CD14-positive monocyte (primary cell): ENCODE data around the gene IFFO2. TPM values are rescaled to one million over a fixed set of nuclear protein-coding genes. Genes with fewer than 3 reads are reported as not detected.

Experiments used
- DNase-seq, 3 donors: peaks; one replicate each; pipeline ENCODE4 v3.0.0-alpha.2; 2011 to 2022
- H2AFZ ChIP-seq: 2 replicates; pipeline ENCODE4 v1.6.0; 2012; ENCODE audit warnings: mild to moderate bottlenecking, low read depth, low read length, inconsistent platforms; ENCODE audit not compliant: insufficient read depth, poor library complexity, severe bottlenecking
- H3K27ac ChIP-seq, 2 donors: 1 replicate in 1 of 2; 2 replicates in 1 of 2; pipeline ENCODE4 v1.5.1; 2012 to 2013; ENCODE audit warnings: low read length in 2 of 2, control low read depth in 1 of 2, inconsistent platforms in 1 of 2, low read depth in 1 of 2, mild to moderate bottlenecking in 1 of 2
- H3K27me3 ChIP-seq, 2 donors: one replicate each; pipeline versions ENCODE4 v1.6.0 to v1.6.1; 2011 to 2013; ENCODE audit warnings: low read length in 2 of 2; ENCODE audit not compliant: control insufficient read depth in 2 of 2, insufficient read depth in 2 of 2
- H3K36me3 ChIP-seq, 2 donors: replicated peaks in 1 of 2; 1 replicate in 1 of 2; 2 replicates in 1 of 2; pipeline versions ENCODE4 v1.5.1 to v1.6.1; 2012 to 2013; ENCODE audit warnings: low read length in 2 of 2, control low read depth in 1 of 2, inconsistent platforms in 1 of 2, mild to moderate bottlenecking in 1 of 2; ENCODE audit not compliant: insufficient read depth in 2 of 2, control insufficient read depth in 1 of 2
- H3K4me1 ChIP-seq, 2 donors: 1 replicate in 1 of 2; 2 replicates in 1 of 2; pipeline versions ENCODE4 v1.5.1 to v1.6.1; 2012 to 2013; ENCODE audit warnings: low read length in 2 of 2, control low read depth in 1 of 2, inconsistent platforms in 1 of 2, mild to moderate bottlenecking in 1 of 2, moderate library complexity in 1 of 2; ENCODE audit not compliant: insufficient read depth in 2 of 2, control insufficient read depth in 1 of 2
- H3K4me2 ChIP-seq: replicated peaks from 2 replicates; pipeline ENCODE3; 2012; ENCODE audit warnings: low read length, moderate library complexity, mild to moderate bottlenecking; ENCODE audit not compliant: poor library complexity, severe bottlenecking; ENCODE audit errors: extremely low read depth
- H3K4me3 ChIP-seq, 3 experiments: fragments of 200-600 bp in 1 of 3; sonication (generic) in 1 of 3; replicated peaks in 1 of 3; 1 replicate in 2 of 3; 2 replicates in 1 of 3; pipeline ENCODE4 v1.5.1; 2011 to 2013; ENCODE audit warnings: low read length in 3 of 3, mild to moderate bottlenecking in 3 of 3, control low read depth in 2 of 3, low read depth in 2 of 3, inconsistent platforms in 1 of 3, moderate library complexity in 1 of 3
- H3K79me2 ChIP-seq: 2 replicates; pipeline ENCODE4 v1.6.0; 2012; ENCODE audit warnings: mild to moderate bottlenecking, control low read depth, inconsistent platforms, low read length, moderate library complexity; ENCODE audit not compliant: insufficient read depth
- H3K9ac ChIP-seq: 2 replicates; pipeline ENCODE4 v1.6.0; 2017; ENCODE audit warnings: low read length, mild to moderate bottlenecking; ENCODE audit not compliant: insufficient read depth, poor library complexity, severe bottlenecking
- H3K9me3 ChIP-seq, 2 donors: replicated peaks in 1 of 2; 1 replicate in 1 of 2; 2 replicates in 1 of 2; pipeline versions ENCODE4 v1.5.1 to v1.6.1; 2012 to 2013; ENCODE audit warnings: low read length in 2 of 2, control low read depth in 1 of 2; ENCODE audit not compliant: control insufficient read depth in 1 of 2, insufficient read depth in 1 of 2
- H4K20me1 ChIP-seq: 2 replicates; pipeline ENCODE4 v1.6.0; 2012; ENCODE audit warnings: mild to moderate bottlenecking, low read length, control low read depth, moderate library complexity; ENCODE audit not compliant: insufficient read depth
- H3K27ac Mint-ChIP-seq, 7 donors: one replicate each; pipeline ENCODE4 v1.8.0; 2020; ENCODE audit warnings: mild to moderate bottlenecking in 7 of 7, mixed read lengths in 7 of 7, moderate library complexity in 6 of 7, inconsistent platforms in 2 of 7
- H3K27me3 Mint-ChIP-seq, 3 donors: one replicate each; pipeline ENCODE4 v1.8.0; 2021 to 2022; ENCODE audit warnings: low read depth in 3 of 3, mild to moderate bottlenecking in 3 of 3, mixed read lengths in 3 of 3, moderate library complexity in 3 of 3, inconsistent platforms in 1 of 3
- H3K36me3 Mint-ChIP-seq, 2 donors: one replicate each; pipeline ENCODE4 v1.8.0; 2020; ENCODE audit warnings: mixed read lengths in 2 of 2, inconsistent platforms in 1 of 2, mild to moderate bottlenecking in 1 of 2
- H3K4me1 Mint-ChIP-seq: one replicate; pipeline ENCODE4 v1.8.0; 2020; ENCODE audit warnings: mild to moderate bottlenecking, mixed read lengths
- H3K4me3 Mint-ChIP-seq, 2 donors: one replicate each; pipeline ENCODE4 v1.8.0; 2020; ENCODE audit warnings: mild to moderate bottlenecking in 2 of 2, mixed read lengths in 2 of 2, moderate library complexity in 1 of 2
- H3K9me3 Mint-ChIP-seq, 7 donors: one replicate each; pipeline ENCODE4 v1.8.0; 2020 to 2022; ENCODE audit warnings: mixed read lengths in 7 of 7, mild to moderate bottlenecking in 6 of 7, moderate library complexity in 6 of 7, inconsistent platforms in 2 of 7
- WGBS: methylation state at CpG from one replicate; pipeline ENCODE4 v1.1.5; 2013; ENCODE audit warnings: missing lambda C conversion rate; ENCODE audit not compliant: insufficient coverage; 5-methylcytosine and 5-hydroxymethylcytosine counted together
- intact Hi-C, 2 donors: fragments of 100-400 bp; cut with micrococcal nuclease; formaldehyde crosslinking; loops; one replicate each; pipeline versions ENCODE4 v1.15.0 to v1.15.1; 2023
- polyA plus RNA-seq, 3 donors: library from polyadenylated mRNA; depleted of rRNA in 1 of 3; unstranded in 2 of 3; stranded (reverse) in 1 of 3; fragments of 300-500 nt in 2 of 3; fragments of >200 nt in 1 of 3; fragmentation: Illumina TruSeq in 2 of 3; gene quantifications; 1 replicate in 2 of 3; 2 replicates in 1 of 3; pipeline ENCODE4 v1.2.3, GENCODE V29; 2012 to 2021
- TF ChIP-seq, protein P1 (sequence below): fragments of 200-600 bp; IDR thresholded peaks from one replicate; pipeline ENCODE4 v1.8.0; 2022; ENCODE audit warnings: antibody characterized with exemption, mild to moderate bottlenecking

The IFFO2 gene
- polyA plus RNA-seq, 3 donors: 0.78 to 17.5 (median 0.94) TPM

DNA sequence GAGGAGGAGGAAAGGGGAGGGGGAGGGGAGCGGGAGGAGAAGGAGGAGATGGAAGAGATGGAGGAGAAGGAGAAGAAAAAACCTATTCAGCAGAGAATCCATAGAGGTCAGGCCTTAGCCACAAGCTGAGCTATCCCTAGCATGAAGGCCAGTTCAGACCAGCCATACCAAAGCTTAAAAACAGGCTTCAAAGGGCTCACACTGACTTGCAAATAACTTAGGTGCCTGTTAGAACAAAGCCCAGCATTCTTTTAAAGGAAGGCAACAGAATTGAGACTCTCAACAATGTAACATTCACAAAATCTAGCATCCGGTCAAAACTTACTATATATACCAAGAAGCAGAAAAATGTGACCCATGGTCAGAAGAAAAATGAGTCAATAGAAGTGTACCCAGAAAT is 43.6 kb upstream of the IFFO2 start:
- H3K27me3 ChIP-seq: no peaks in the 10 kb centered on the region
- WGBS: no CpG with 5 or more reads among the region's 2 CpGs
- H3K27ac ChIP-seq: no peak overlapping the region
- Mint-ChIP-seq H3K27ac (no peak overlapping the region), H3K4me3 (no peak overlapping the region), H3K9me3 (peaks cover 9 to 24% (median 16%) of the 10 kb centered on the region in 7 donors), H3K4me1 (no peaks in the 10 kb centered on the region), H3K36me3 (no peaks in the 10 kb centered on the region), H3K27me3 (peaks cover 4 to 21% (median 10%) of the 10 kb centered on the region in 3 donors)
- H4K20me1 ChIP-seq: no peaks in the 10 kb centered on the region
- intact Hi-C loops: no loop called here
- no peak overlapping the region for H2AFZ ChIP-seq
- H3K4me1 ChIP-seq: no peaks in the 10 kb centered on the region
- no peak overlapping the region for H3K9ac ChIP-seq
- peaks cover 4 to 6% of the 10 kb centered on the region in 2 donors for H3K9me3 ChIP-seq
- no peaks in the 10 kb centered on the region for H3K36me3 ChIP-seq
- H3K4me2 ChIP-seq: no peak overlapping the region
- H3K79me2 ChIP-seq: no peaks in the 10 kb centered on the region
- no peak overlapping the region for H3K4me3 ChIP-seq
- TF ChIP-seq, protein P1, sequence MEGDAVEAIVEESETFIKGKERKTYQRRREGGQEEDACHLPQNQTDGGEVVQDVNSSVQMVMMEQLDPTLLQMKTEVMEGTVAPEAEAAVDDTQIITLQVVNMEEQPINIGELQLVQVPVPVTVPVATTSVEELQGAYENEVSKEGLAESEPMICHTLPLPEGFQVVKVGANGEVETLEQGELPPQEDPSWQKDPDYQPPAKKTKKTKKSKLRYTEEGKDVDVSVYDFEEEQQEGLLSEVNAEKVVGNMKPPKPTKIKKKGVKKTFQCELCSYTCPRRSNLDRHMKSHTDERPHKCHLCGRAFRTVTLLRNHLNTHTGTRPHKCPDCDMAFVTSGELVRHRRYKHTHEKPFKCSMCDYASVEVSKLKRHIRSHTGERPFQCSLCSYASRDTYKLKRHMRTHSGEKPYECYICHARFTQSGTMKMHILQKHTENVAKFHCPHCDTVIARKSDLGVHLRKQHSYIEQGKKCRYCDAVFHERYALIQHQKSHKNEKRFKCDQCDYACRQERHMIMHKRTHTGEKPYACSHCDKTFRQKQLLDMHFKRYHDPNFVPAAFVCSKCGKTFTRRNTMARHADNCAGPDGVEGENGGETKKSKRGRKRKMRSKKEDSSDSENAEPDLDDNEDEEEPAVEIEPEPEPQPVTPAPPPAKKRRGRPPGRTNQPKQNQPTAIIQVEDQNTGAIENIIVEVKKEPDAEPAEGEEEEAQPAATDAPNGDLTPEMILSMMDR: no peak
- DNase-seq: no peak

- 80% methylated on average over 1 of the region's 2 CpGs for WGBS
- H3K27me3 Mint-ChIP-seq: peaks cover 8 to 18% (median 10%) of the 10 kb centered on the region in 3 donors
- TF ChIP-seq, protein P1: no peak
Measured at GRCh38 chr1:18999359-18999758, 42.9 kb upstream of the IFFO2 start.

More at GRCh38 chr1:18999359-18999758, 42.9 kb upstream of the IFFO2 start:
- H3K36me3 ChIP-seq: no peaks in the 10 kb centered on the region
- peaks cover 4 to 6% of the 10 kb centered on the region in 2 donors for H3K9me3 ChIP-seq
- Mint-ChIP-seq H3K4me1 (no peaks in the 10 kb centered on the region), H3K27ac (no peak overlapping the region), H3K9me3 (peaks cover 9 to 24% (median 16%) of the 10 kb centered on the region in 7 donors), H3K4me3 (no peak overlapping the region), H3K36me3 (no peaks in the 10 kb centered on the region)
- H3K27ac ChIP-seq: no peak overlapping the region
- H3K4me3 ChIP-seq: no peak overlapping the region
- intact Hi-C loops: no loop called here
- H3K79me2 ChIP-seq: no peaks in the 10 kb centered on the region
- H2AFZ ChIP-seq: no peak overlapping the region
- H4K20me1 ChIP-seq: no peaks in the 10 kb centered on the region
- no peaks in the 10 kb centered on the region for H3K4me1 ChIP-seq
- no peaks in the 10 kb centered on the region for H3K27me3 ChIP-seq
- no peak overlapping the region for H3K4me2 ChIP-seq
- no peak for DNase-seq
- no peak overlapping the region for H3K9ac ChIP-seq
